SK-N-MC (cell line): ENCODE measurements around the gene FHOD3.

Source experiments
- DNase-seq: peaks from one replicate; pipeline ENCODE4 v3.0.0-alpha.2; 2011; ENCODE audit warnings: low read depth, low spot score
- H3K27ac ChIP-seq: fragments of 200-600 bp; sonication (generic); 2 replicates; pipeline ENCODE4 v1.5.1; 2016; ENCODE audit warnings: mixed run types
- H3K36me3 ChIP-seq: fragments of 200-600 bp; sonication (generic); 2 replicates; pipeline ENCODE4 v1.6.1; 2017; ENCODE audit warnings: antibody characterized with exemption, low read length, mixed read lengths; ENCODE audit not compliant: insufficient read depth
- H3K4me3 ChIP-seq: fragments of 200-600 bp; sonication (generic); 2 replicates; pipeline ENCODE4 v1.5.1; 2016
- H3K9ac ChIP-seq: fragments of 200-600 bp; sonication (generic); 2 replicates; pipeline ENCODE4 v1.8.0; 2017; ENCODE audit warnings: mixed run types, mixed read lengths; ENCODE audit not compliant: insufficient read length
- H3K9me3 ChIP-seq: fragments of 200-600 bp; sonication (generic); 2 replicates; pipeline ENCODE4 v1.6.1; 2017; ENCODE audit warnings: low read depth, mild to moderate bottlenecking, antibody characterized with exemption, low read length, moderate library complexity, mixed read lengths
- EZH2 ChIP-seq: fragments of 200-600 bp; sonication (generic); IDR thresholded peaks from one replicate; pipeline ENCODE4 v1.6.1; 2017; ENCODE audit warnings: antibody characterized with exemption
- FOXP2 ChIP-seq: optimal IDR thresholded peaks from 2 replicates; pipeline ENCODE3; 2011; ENCODE audit warnings: mild to moderate bottlenecking, moderate library complexity; ENCODE audit not compliant: insufficient read depth; ENCODE audit errors: extremely low read length, control extremely low read depth
- POLR2AphosphoS5 ChIP-seq: IDR thresholded peaks from 2 replicates; pipeline ENCODE4 v1.6.1; 2012; ENCODE audit warnings: mild to moderate bottlenecking, low read depth, low read length, borderline replicate concordance

Gene FHOD3

DNA sequence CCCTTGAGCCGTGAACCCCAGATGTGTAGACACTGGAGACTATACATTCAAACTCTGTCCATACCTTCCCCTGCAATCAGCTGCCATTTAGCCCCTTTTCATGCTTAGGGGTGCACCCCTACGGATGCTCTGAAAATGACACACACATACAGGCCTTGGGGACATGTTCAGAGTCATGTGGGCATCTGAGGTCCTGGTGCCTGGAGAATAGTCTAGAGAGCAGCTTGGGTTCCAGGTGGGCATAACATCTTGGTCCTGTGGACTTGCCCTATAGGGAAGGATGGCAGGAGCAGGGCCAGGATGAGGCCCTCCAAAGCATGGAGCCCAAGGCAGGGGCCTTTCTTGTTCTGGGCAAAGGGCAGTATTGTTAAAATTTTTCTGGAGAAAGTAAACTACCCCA lies 9.9 kb upstream of the FHOD3 start:
- no peak overlapping the region for H3K27ac ChIP-seq
- no peak overlapping the region for H3K9ac ChIP-seq
- no peak overlapping the region for H3K4me3 ChIP-seq
- TF ChIP-seq FOXP2 (no peak), POLR2AphosphoS5 (no peak), EZH2 (no peak)
- DNase-seq, result no peak
- no peaks in the 10 kb centered on the region for H3K9me3 ChIP-seq
- no peaks in the 10 kb centered on the region for H3K36me3 ChIP-seq

GRCh38 chr18:36288689-36289088 lies 8.8 kb upstream of the FHOD3 start:
- DNase-seq, result no peak
- TF ChIP-seq EZH2 (no peak), POLR2AphosphoS5 (no peak), FOXP2 (no peak)
- no peaks in the 10 kb centered on the region for H3K36me3 ChIP-seq
- no peaks in the 10 kb centered on the region for H3K9me3 ChIP-seq
- no peak overlapping the region for H3K27ac ChIP-seq
- no peak overlapping the region for H3K4me3 ChIP-seq
- H3K9ac ChIP-seq, result no peak overlapping the region

DNA sequence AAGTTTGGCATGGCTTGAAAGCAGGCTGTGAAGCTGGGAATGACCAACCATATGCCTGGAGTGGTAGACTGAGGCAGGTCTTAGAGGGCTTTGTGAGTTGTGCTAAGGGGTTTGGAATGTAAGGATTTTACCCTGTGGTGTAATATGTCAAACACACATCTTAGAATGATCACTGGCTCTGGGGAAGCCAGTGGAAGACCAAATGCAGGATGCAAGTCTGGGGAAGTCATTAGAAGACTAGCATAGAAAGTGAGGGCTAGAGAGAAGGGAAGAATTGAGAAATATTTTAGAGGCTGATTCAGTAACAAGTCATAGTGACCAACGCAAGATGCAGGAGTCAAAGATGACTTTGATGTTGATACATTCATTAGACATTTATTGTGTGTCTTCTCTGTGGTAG lies 3.5 kb upstream of the FHOD3 start:
- no peaks in the 10 kb centered on the region for H3K36me3 ChIP-seq
- DNase-seq, result no peak
- H3K27ac ChIP-seq, result no peak overlapping the region
- no peaks in the 10 kb centered on the region for H3K9me3 ChIP-seq
- no peak overlapping the region for H3K9ac ChIP-seq
- no peak overlapping the region for H3K4me3 ChIP-seq
- TF ChIP-seq FOXP2, result no peak
- TF ChIP-seq EZH2, result no peak
- no peak for TF ChIP-seq POLR2AphosphoS5

GRCh38 chr18:36295214-36295613 lies 2.3 kb upstream of the FHOD3 start:
- no peak overlapping the region for H3K9ac ChIP-seq
- DNase-seq, result no peak
- TF ChIP-seq POLR2AphosphoS5, result no peak
- no peak for TF ChIP-seq FOXP2
- TF ChIP-seq EZH2, result no peak
- H3K4me3 ChIP-seq, result no peak overlapping the region
- no peaks in the 10 kb centered on the region for H3K36me3 ChIP-seq
- H3K9me3 ChIP-seq, result no peaks in the 10 kb centered on the region
- no peak overlapping the region for H3K27ac ChIP-seq

- Histone ChIP-seq H3K9ac (no peak overlapping the region), H3K27ac (no peak overlapping the region), H3K36me3 (no peaks in the 10 kb centered on the region), H3K4me3 (no peak overlapping the region), H3K9me3 (no peaks in the 10 kb centered on the region)
- TF ChIP-seq POLR2AphosphoS5 (no peak), FOXP2 (no peak), EZH2 (no peak)
- DNase-seq, result no peak
Observed at GRCh38 chr18:36295880-36296301, 1.6 kb upstream of the FHOD3 start.

- peak overlapping the region; percentile 58 for H3K4me3 ChIP-seq
- H3K36me3 ChIP-seq, result no peaks in the 10 kb centered on the region
- no peak overlapping the region for H3K27ac ChIP-seq
- no peak for DNase-seq
- TF ChIP-seq POLR2AphosphoS5 (no peak), EZH2 (peak; percentile 89)
- H3K9ac ChIP-seq, result no peak overlapping the region
- no peaks in the 10 kb centered on the region for H3K9me3 ChIP-seq
Observed at GRCh38 chr18:36296650-36297416, 680 bp upstream of the FHOD3 start.

DNA sequence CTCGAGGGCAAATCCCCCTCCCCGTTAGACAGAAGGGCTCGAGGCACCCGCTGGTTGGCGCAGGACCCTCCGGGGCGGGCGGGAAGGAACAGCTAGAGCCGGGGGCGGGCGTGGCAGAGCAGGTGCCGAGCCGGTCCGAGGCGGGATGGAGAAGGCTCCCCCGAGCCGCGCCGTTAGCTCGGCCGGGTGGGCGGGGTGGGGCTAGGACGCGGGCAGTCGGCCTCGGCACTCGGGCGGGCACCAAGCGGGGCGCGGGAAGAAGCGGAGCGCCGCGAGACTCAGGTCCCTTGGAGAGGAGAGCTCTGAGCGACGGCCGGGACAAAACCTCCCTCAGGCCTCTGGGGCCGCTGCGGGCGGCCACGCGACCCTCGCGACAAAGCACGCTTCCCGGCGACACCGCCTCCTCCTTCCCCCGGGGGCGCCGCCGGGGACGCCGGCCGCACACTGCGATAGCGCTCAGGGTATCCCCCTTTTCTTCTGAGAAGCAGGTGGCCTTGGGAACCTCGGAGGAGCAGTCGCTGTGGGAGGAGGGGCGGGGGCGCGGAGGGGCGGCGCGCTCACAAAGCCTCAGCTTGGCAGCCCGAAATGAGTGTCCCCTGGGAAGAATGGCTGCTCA lies 721 bp downstream of the FHOD3 start:
- H3K9ac ChIP-seq, result no peak overlapping the region
- H3K9me3 ChIP-seq, result no peaks in the 10 kb centered on the region
- H3K36me3 ChIP-seq, result no peaks in the 10 kb centered on the region
- DNase-seq, result no peak
- TF ChIP-seq EZH2, result no peak
- TF ChIP-seq FOXP2, result no peak
- TF ChIP-seq POLR2AphosphoS5, result no peak
- no peak overlapping the region for H3K27ac ChIP-seq
- H3K4me3 ChIP-seq, result peak overlapping the region; percentile 49

GRCh38 chr18:36299015-36299414 lies 1.5 kb downstream of the FHOD3 start:
- Histone ChIP-seq H3K9ac (no peak overlapping the region), H3K4me3 (no peak overlapping the region), H3K9me3 (no peaks in the 10 kb centered on the region), H3K36me3 (no peaks in the 10 kb centered on the region), H3K27ac (no peak overlapping the region)
- DNase-seq, result no peak
- TF ChIP-seq EZH2, result no peak
- no peak for TF ChIP-seq POLR2AphosphoS5
- TF ChIP-seq FOXP2, result no peak
